ENCODE data around the gene VOPP1. TPM values are rescaled to one million over a fixed set of nuclear protein-coding genes. Genes with fewer than 3 reads are reported as not detected.

VOPP1 gene
- total RNA-seq, 2 experiments from 2014 or later: 49.6 to 53.1 TPM

GRCh38 chr7:55501611-55502010 is 70.7 kb downstream of the VOPP1 start:
- CTCF ChIA-PET: no interaction called here
- DNase-seq: no peak
- intact Hi-C loops (cut with DNase I, micrococcal nuclease): loop anchor here in 1 of 2 experiments (10.0 kb wide), 1 partner anchor 67 kb away; no protein-coding TSS in a partner anchor
- no peaks in the 10 kb centered on the region for H3K27me3 Mint-ChIP-seq
- H3K4me1 ChIP-seq (ENCODE audit: insufficient read depth, low read length): peaks cover 48% of the 10 kb centered on the region
- no peaks in the 10 kb centered on the region for H3K27me3 ChIP-seq (ENCODE audit: control insufficient read depth in 1 of 2, insufficient read depth in 2 of 2, low read length in 2 of 2)
- H3K9me3 ChIP-seq (ENCODE audit: control insufficient read depth in 1 of 2, insufficient read depth in 1 of 2, low read length in 2 of 2): no peaks in the 10 kb centered on the region
- no peak overlapping the region for H3K4me3 Mint-ChIP-seq
- H3K36me3 Mint-ChIP-seq (ENCODE audit: low read depth): peaks cover 62% of the 10 kb centered on the region
- H3K4me1 Mint-ChIP-seq (ENCODE audit: low read depth): peaks cover 78% of the 10 kb centered on the region
- H3K27ac ChIP-seq (ENCODE audit: low read depth in 1 of 2, low read length in 2 of 2): no peak overlapping the region
- TF ChIP-seq CTCF (IDR thresholded peaks at IDR 0.05): no peak
- H3K9me3 Mint-ChIP-seq: no peaks in the 10 kb centered on the region
- peaks cover 56% of the 10 kb centered on the region for H3K36me3 ChIP-seq (ENCODE audit: insufficient read depth, low read length)
- H3K27ac Mint-ChIP-seq: peak overlapping the region; percentile 70
- POLR2A ChIA-PET: no interaction called here
- H3K4me3 ChIP-seq (ENCODE audit: low read length): no peak overlapping the region
- ATAC-seq (ENCODE audit: poor library complexity): no peak

- peaks cover 84% of the 10 kb centered on the region for H3K4me1 Mint-ChIP-seq (ENCODE audit: low read depth)
- intact Hi-C loops (cut with DNase I, micrococcal nuclease): loop anchor here in 1 of 2 experiments (10.0 kb wide), 1 partner anchor 65 kb away; no protein-coding TSS in a partner anchor
- no peaks in the 10 kb centered on the region for H3K9me3 Mint-ChIP-seq
- peak overlapping the region; percentile 52 for H3K27ac Mint-ChIP-seq
- no peak overlapping the region for H3K27ac ChIP-seq (ENCODE audit: low read depth in 1 of 2, low read length in 2 of 2)
- no peaks in the 10 kb centered on the region for H3K27me3 ChIP-seq (ENCODE audit: control insufficient read depth in 1 of 2, insufficient read depth in 2 of 2, low read length in 2 of 2)
- no peak for ATAC-seq (ENCODE audit: poor library complexity)
- H3K36me3 ChIP-seq (ENCODE audit: insufficient read depth, low read length): peaks cover 65% of the 10 kb centered on the region
- H3K9me3 ChIP-seq (ENCODE audit: control insufficient read depth in 1 of 2, insufficient read depth in 1 of 2, low read length in 2 of 2): no peaks in the 10 kb centered on the region
- H3K27me3 Mint-ChIP-seq: no peaks in the 10 kb centered on the region
- CTCF ChIA-PET: no interaction called here
- DNase-seq: no peak
- H3K4me1 ChIP-seq (ENCODE audit: insufficient read depth, low read length): peaks cover 46% of the 10 kb centered on the region
- no peak overlapping the region for H3K4me3 ChIP-seq (ENCODE audit: low read length)
- H3K36me3 Mint-ChIP-seq (ENCODE audit: low read depth): peaks cover 75% of the 10 kb centered on the region
- no peak for TF ChIP-seq CTCF (IDR thresholded peaks at IDR 0.05)
- POLR2A ChIA-PET: no interaction called here
- no peak overlapping the region for H3K4me3 Mint-ChIP-seq
Observed at GRCh38 chr7:55500117-55500756, 72.1 kb downstream of the VOPP1 start.

GRCh38 chr7:55499591-55499990 is 72.7 kb downstream of the VOPP1 start:
- intact Hi-C loops (cut with DNase I, micrococcal nuclease): loop anchor here in 1 of 2 experiments (5.0 kb wide), 1 partner anchor 62 kb away; no protein-coding TSS in a partner anchor
- H3K4me3 Mint-ChIP-seq: no peak overlapping the region
- ATAC-seq (ENCODE audit: poor library complexity): no peak
- TF ChIP-seq CTCF (IDR thresholded peaks at IDR 0.05): no peak
- Histone ChIP-seq H3K36me3 (ENCODE audit: insufficient read depth, low read length) (peaks cover 62% of the 10 kb centered on the region), H3K9me3 (ENCODE audit: control insufficient read depth in 1 of 2, insufficient read depth in 1 of 2, low read length in 2 of 2) (no peaks in the 10 kb centered on the region), H3K4me3 (ENCODE audit: low read length) (no peak overlapping the region), H3K27me3 (ENCODE audit: control insufficient read depth in 1 of 2, insufficient read depth in 2 of 2, low read length in 2 of 2) (no peaks in the 10 kb centered on the region), H3K27ac (ENCODE audit: low read depth in 1 of 2, low read length in 2 of 2) (no peak overlapping the region), H3K4me1 (ENCODE audit: insufficient read depth, low read length) (peaks cover 45% of the 10 kb centered on the region)
- H3K36me3 Mint-ChIP-seq (ENCODE audit: low read depth): peaks cover 75% of the 10 kb centered on the region
- POLR2A ChIA-PET: no interaction called here
- peaks cover 80% of the 10 kb centered on the region for H3K4me1 Mint-ChIP-seq (ENCODE audit: low read depth)
- H3K27me3 Mint-ChIP-seq: no peaks in the 10 kb centered on the region
- peak overlapping the region; percentile 52 for H3K27ac Mint-ChIP-seq
- no peaks in the 10 kb centered on the region for H3K9me3 Mint-ChIP-seq
- DNase-seq: no peak
- CTCF ChIA-PET: no interaction called here

Measured in CD4-positive, alpha-beta T cell (primary cell).